B cell (primary cell): ENCODE measurements around the gene P2RX5. TPM values are rescaled to one million over a fixed set of nuclear protein-coding genes. Genes with fewer than 3 reads are reported as not detected.

Experiments used
- ATAC-seq: fragments of 200-7000 bp; cut with Tn5 transposase; one replicate; pipeline ENCODE4 v1.10.0; 2021; ENCODE audit warnings: low read depth, mild to moderate bottlenecking, moderate number of reproducible peaks, moderate library complexity
- CTCF ChIA-PET: fragments of 350-600 bp; sonication (Branson Sonifier 250); formaldehyde crosslinking; loops from one replicate; lab custom pipeline; 2021; ENCODE audit warnings: antibody characterized with exemption, inconsistent platforms; lab: Charles Lee
- POLR2A ChIA-PET: fragments of 350-600 bp; sonication (Branson Sonifier 250); formaldehyde crosslinking; loops from one replicate; lab custom pipeline; 2021; ENCODE audit warnings: antibody characterized with exemption; lab: Charles Lee
- DNase-seq: peaks from one replicate; pipeline ENCODE4 v3.0.0; 2013
- H2AFZ ChIP-seq: 2 replicates; pipeline ENCODE4 v1.6.1; 2012; ENCODE audit warnings: mild to moderate bottlenecking, low read depth, low read length; ENCODE audit not compliant: insufficient read depth, poor library complexity, severe bottlenecking
- H3K27ac ChIP-seq, 2 donors: 1 replicate in 1 of 2; 2 replicates in 1 of 2; pipeline ENCODE4 v1.5.1; 2012 to 2013; ENCODE audit warnings: low read length in 2 of 2, mild to moderate bottlenecking in 2 of 2, moderate library complexity in 1 of 2
- H3K27me3 ChIP-seq, 4 experiments: fragments of 200-600 bp in 1 of 4; sonication (generic) in 1 of 4; replicated peaks in 1 of 4; 1 replicate in 2 of 4; 2 replicates in 2 of 4; pipeline versions ENCODE4 v1.6.1 to v1.7.0; 2013 to 2016; ENCODE audit warnings: low read length in 3 of 4, mild to moderate bottlenecking in 2 of 4, mixed read lengths in 1 of 4, moderate library complexity in 1 of 4; ENCODE audit not compliant: insufficient read depth in 4 of 4, control insufficient read depth in 3 of 4; ENCODE audit errors: control extremely low read depth in 1 of 4
- H3K36me3 ChIP-seq, 2 experiments: replicated peaks in 1 of 2; 1 replicate in 1 of 2; 2 replicates in 1 of 2; pipeline versions ENCODE4 v1.6.1 to v1.7.1; 2013; ENCODE audit warnings: low read length in 1 of 2; ENCODE audit not compliant: insufficient read depth in 2 of 2, control insufficient read depth in 1 of 2; ENCODE audit errors: control extremely low read depth in 1 of 2, extremely low read depth in 1 of 2
- H3K4me1 ChIP-seq, 2 donors: fragments of 200-600 bp in 1 of 2; sonication (generic) in 1 of 2; 1 replicate in 1 of 2; 2 replicates in 1 of 2; pipeline versions ENCODE4 v1.5.1 to v1.6.1; 2013 to 2017; ENCODE audit warnings: low read length in 2 of 2; ENCODE audit not compliant: control insufficient read depth in 2 of 2, insufficient read depth in 2 of 2
- H3K4me2 ChIP-seq: replicated peaks from 2 replicates; pipeline ENCODE3; 2012; ENCODE audit warnings: mild to moderate bottlenecking, low read depth, low read length; ENCODE audit not compliant: poor library complexity, severe bottlenecking
- H3K4me3 ChIP-seq, 5 experiments: fragments of 200-600 bp in 1 of 5; sonication (generic) in 1 of 5; 1 replicate in 3 of 5; 2 replicates in 2 of 5; pipeline versions ENCODE4 v1.5.1 to v1.7.0; 2011 to 2016; ENCODE audit warnings: low read length in 4 of 5, mild to moderate bottlenecking in 4 of 5, low read depth in 2 of 5, control low read depth in 1 of 5, moderate library complexity in 1 of 5; ENCODE audit not compliant: insufficient read depth in 1 of 5; ENCODE audit errors: control extremely low read depth in 1 of 5, extremely low read depth in 1 of 5
- H3K79me2 ChIP-seq: fragments of 200-600 bp; sonication (generic); one replicate; pipeline ENCODE4 v1.6.0; 2016; ENCODE audit warnings: low read length; ENCODE audit not compliant: control insufficient read depth, insufficient read depth
- H3K9ac ChIP-seq: fragments of 200-600 bp; sonication (generic); 2 replicates; pipeline ENCODE4 v1.6.1; 2017; ENCODE audit warnings: mild to moderate bottlenecking, low read length, moderate library complexity
- H3K9me3 ChIP-seq, 3 donors: one replicate each; pipeline versions ENCODE4 v1.6.1 to v1.7.1; 2013; ENCODE audit warnings: low read length in 2 of 3; ENCODE audit not compliant: control insufficient read depth in 2 of 3, insufficient read depth in 1 of 3; ENCODE audit errors: control extremely low read depth in 1 of 3
- H4K20me1 ChIP-seq: 2 replicates; pipeline ENCODE4 v1.6.0; 2012; ENCODE audit warnings: mild to moderate bottlenecking, low read length; ENCODE audit not compliant: insufficient read depth, control insufficient read depth, poor library complexity, severe bottlenecking
- H3K27ac Mint-ChIP-seq: one replicate; pipeline ENCODE4 v1.8.0; 2021; ENCODE audit warnings: mixed read lengths
- H3K27me3 Mint-ChIP-seq: one replicate; pipeline ENCODE4 v1.8.0; 2021; ENCODE audit warnings: mixed read lengths
- H3K4me1 Mint-ChIP-seq: one replicate; pipeline ENCODE4 v1.8.0; 2021; ENCODE audit warnings: mixed read lengths
- H3K4me3 Mint-ChIP-seq: one replicate; pipeline ENCODE4 v1.8.0; 2021; ENCODE audit warnings: mixed read lengths
- H3K9me3 Mint-ChIP-seq: one replicate; pipeline ENCODE4 v1.8.0; 2022; ENCODE audit warnings: mixed read lengths; ENCODE audit not compliant: insufficient read depth
- EZH2 ChIP-seq: IDR thresholded peaks from 2 replicates; pipeline ENCODE4 v1.6.1; 2012; ENCODE audit warnings: borderline replicate concordance, low read depth, mild to moderate bottlenecking, moderate library complexity, low read length; ENCODE audit not compliant: insufficient read depth, poor library complexity, severe bottlenecking
- WGBS: methylation state at CpG from one replicate; pipeline ENCODE4 v1.1.5; 2013; ENCODE audit warnings: missing lambda C conversion rate; ENCODE audit not compliant: insufficient coverage; 5-methylcytosine and 5-hydroxymethylcytosine counted together
- intact Hi-C: fragments of 100-400 bp; cut with micrococcal nuclease; formaldehyde crosslinking; loops from one replicate; pipeline ENCODE4 v1.10.0; 2022
- polyA plus RNA-seq: library from polyadenylated mRNA; depleted of rRNA; stranded (reverse); fragments of >200 nt; gene quantifications from 2 replicates; pipeline ENCODE4 v1.2.3, GENCODE V29; 2012
- total RNA-seq, 2 donors: library from RNA; stranded (reverse); fragments of 120-200 nt in 1 of 2; gene quantifications; 1 replicate in 1 of 2; 2 replicates in 1 of 2; pipeline versions ENCODE4 v1.2.3 to v1.2.4, GENCODE V29; 2013 to 2022
- TF ChIP-seq, protein P1 (sequence below): fragments of 200-600 bp; IDR thresholded peaks from one replicate; pipeline ENCODE4 v1.8.0; 2022; ENCODE audit warnings: antibody characterized with exemption, mild to moderate bottlenecking

Gene P2RX5
- total and polyA plus RNA-seq, 2 donors (not counting 1 experiment from before 2014, with no cell fraction given): 405 to 745 TPM

GRCh38 chr17:3667366-3668278 lies 28.3 kb downstream of the P2RX5 start:
- Histone ChIP-seq H3K9me3 (no peaks in the 10 kb centered on the region), H4K20me1 (peaks cover 25% of the 10 kb centered on the region), H3K27ac (peak overlapping the region; percentile 18 to 56), H3K4me3 (peak overlapping the region; percentile 50 to 99 (median 98)), H3K4me2 (peak overlapping the region; percentile 90), H2AFZ (peak overlapping the region; percentile 84), H3K4me1 (peaks cover 11 to 21% of the 10 kb centered on the region in 2 donors), H3K79me2 (peaks cover 11% of the 10 kb centered on the region), H3K9ac (peak overlapping the region; percentile 95), H3K27me3 (no peaks in the 10 kb centered on the region), H3K36me3 (peaks cover 0 to 2% of the 10 kb centered on the region in 2 experiments)
- peak; percentile 2 for ATAC-seq
- H3K27ac Mint-ChIP-seq: peak overlapping the region; percentile 56
- no peaks in the 10 kb centered on the region for H3K9me3 Mint-ChIP-seq
- 14% methylated on average over 38 of the region's 39 CpGs for WGBS
- ChIA-PET CTCF (interaction anchor here (0.6 to 1.3 kb wide), 4 partner anchors 18 to 619 kb away, joined by 3 to 4 read pairs (median 4); no protein-coding TSS in a partner anchor), POLR2A (interaction anchor here (0.6 to 1.5 kb wide), 6 partner anchors 9 to 59 kb away, joined by 3 to 6 read pairs (median 4); partner anchors contain the start of genes CTNS and SHPK)
- peak overlapping the region; percentile 96 for H3K4me3 Mint-ChIP-seq
- no peak for TF ChIP-seq EZH2
- TF ChIP-seq, protein P1, sequence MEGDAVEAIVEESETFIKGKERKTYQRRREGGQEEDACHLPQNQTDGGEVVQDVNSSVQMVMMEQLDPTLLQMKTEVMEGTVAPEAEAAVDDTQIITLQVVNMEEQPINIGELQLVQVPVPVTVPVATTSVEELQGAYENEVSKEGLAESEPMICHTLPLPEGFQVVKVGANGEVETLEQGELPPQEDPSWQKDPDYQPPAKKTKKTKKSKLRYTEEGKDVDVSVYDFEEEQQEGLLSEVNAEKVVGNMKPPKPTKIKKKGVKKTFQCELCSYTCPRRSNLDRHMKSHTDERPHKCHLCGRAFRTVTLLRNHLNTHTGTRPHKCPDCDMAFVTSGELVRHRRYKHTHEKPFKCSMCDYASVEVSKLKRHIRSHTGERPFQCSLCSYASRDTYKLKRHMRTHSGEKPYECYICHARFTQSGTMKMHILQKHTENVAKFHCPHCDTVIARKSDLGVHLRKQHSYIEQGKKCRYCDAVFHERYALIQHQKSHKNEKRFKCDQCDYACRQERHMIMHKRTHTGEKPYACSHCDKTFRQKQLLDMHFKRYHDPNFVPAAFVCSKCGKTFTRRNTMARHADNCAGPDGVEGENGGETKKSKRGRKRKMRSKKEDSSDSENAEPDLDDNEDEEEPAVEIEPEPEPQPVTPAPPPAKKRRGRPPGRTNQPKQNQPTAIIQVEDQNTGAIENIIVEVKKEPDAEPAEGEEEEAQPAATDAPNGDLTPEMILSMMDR: no peak
- H3K4me1 Mint-ChIP-seq: peaks cover 31% of the 10 kb centered on the region
- intact Hi-C loops: loop anchor here (1.0 to 5.0 kb wide), 3 partner anchors 15 to 1075 kb away; partner anchors contain the start of genes CTNS, PAFAH1B1 and SHPK
- no peaks in the 10 kb centered on the region for H3K27me3 Mint-ChIP-seq
- peak; percentile 42 for DNase-seq
